Measurements from ENCODE around the gene FREM3.
"Not testable (repeated sequence)": the region's sequence is repeated elsewhere in the genome, so short reads cannot be mapped to it uniquely, and the experiment has no call there.

FREM3 gene

DNA sequence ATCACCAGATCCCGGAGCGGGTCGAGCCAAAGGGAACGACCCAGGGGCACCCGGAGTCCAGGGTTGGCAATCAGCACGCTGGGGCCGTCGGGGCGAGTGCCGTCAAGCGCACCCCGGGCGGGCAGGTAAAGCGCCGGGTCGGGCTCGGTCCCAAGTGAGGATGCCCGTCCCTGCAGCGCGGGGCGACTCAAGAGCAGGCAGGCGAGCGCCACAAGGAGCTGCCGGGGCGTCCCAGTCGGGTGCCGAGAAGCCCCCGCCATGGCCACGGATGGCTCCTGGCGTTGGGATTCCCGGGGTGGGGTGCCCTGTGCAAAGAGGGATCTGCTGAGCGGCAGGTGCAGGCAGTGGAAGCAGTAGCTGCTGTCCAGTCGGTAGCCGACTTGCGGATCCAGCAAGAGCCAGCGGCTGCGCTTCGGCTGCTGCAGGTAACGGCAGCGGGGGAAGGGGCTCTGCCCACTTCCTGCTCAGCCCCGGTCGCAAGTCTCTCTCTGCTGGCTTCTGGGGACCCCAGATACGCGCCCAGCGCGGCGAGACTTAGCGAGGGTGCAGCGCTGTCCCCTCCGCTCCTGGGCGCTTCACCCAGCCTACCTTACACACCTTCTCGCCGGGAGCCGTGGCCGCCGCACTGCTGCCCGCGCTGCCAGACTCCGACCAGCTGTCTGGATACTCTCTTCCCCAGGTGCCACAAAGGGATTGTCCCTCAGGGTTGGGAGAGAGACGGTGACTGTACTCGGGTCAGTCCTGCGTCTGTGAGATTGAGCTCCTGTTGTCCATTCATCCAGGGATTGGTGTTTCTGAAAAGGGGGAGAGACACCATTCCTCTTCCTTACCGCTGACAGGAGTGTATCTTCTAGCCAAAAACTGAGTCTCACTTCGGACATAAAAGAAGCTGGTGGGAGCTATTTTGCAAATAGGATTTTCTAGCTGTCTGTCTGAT, at the start of gene FREM3:
Gene FREM3, minus strand, starts transcription at position 260 of the 937 bp plus-strand sequence. Its CDS starts 0 bp downstream, at position 260.
- no peak for DNase-seq (ENCODE audit: low spot score)

GRCh38 chr4:143745874-143746273, 45.4 kb upstream of the FREM3 start:
- DNase-seq (ENCODE audit: low spot score): no peak

GRCh38 chr4:143743591-143743990, 43.1 kb upstream of the FREM3 start:
- no peak for DNase-seq (ENCODE audit: low spot score)

GRCh38 chr4:143742834-143743233, 42.4 kb upstream of the FREM3 start:
- DNase-seq (ENCODE audit: low spot score): no peak

- DNase-seq (ENCODE audit: low spot score): no peak
Measured at GRCh38 chr4:143736861-143737260, 36.4 kb upstream of the FREM3 start.

DNA sequence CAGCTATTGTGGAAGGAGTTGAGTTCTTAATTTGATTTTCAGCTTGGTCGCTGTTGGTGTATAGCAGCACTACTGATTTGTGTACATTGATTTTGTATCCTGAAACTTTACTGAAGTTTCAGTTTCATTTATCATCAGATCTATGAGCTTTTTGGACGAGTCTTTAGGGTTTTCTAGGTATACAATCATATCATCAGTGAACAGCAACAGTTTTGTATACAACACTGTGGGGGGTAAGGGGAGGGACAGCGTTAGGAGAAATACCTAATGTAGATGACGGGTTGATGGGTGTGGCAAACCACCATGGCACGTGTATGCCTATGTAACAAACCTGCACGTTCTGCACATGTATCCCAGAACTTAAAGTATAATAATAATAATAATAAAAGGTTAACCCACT, 35.6 kb upstream of the FREM3 start:
- DNase-seq (ENCODE audit: low spot score): not testable (repeated sequence)

DNA sequence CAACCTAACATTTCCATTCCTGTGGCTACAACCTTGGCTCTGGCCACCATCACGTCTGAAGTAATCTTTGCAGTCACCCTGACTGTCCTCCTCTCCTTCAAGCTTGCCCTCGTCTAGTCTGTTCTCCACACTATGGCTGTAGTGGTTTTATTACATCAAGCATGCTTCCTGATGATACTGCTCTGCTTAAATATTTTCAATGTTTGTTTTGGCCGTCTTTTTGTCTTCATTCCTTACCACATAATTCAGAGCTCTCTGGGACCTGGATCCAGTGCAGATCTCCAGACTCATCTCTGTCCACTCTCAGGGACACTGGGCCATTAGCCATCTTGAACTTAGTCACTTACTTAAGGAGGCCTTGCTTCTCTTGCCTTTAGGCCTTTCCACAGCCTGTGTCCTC, 27.7 kb upstream of the FREM3 start:
- no peak for DNase-seq (ENCODE audit: low spot score)

- no peak for DNase-seq (ENCODE audit: low spot score)
Measured at GRCh38 chr4:143726714-143727113, 26.2 kb upstream of the FREM3 start.

GRCh38 chr4:143721317-143721716, 20.8 kb upstream of the FREM3 start:
- no peak for DNase-seq (ENCODE audit: low spot score)

DNA sequence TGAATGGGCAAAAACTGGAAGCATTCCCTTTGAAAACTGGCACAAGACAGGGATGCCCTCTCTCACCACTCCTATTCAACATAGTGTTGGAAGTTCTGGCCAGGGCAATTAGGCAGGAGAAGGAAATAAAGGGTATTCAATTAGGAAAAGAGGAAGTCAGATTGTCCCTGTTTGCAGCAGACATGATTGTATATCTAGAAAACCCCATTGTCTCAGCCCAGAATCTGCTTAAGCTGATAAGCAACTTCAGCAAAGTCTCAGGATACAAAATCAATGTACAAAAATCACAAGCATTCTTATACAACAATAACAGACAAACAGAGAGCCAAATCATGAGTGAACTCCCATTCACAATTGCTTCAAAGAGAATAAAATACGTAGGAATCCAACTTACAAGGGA, 18.3 kb upstream of the FREM3 start:
- DNase-seq (ENCODE audit: low spot score): not testable (repeated sequence)

DNA sequence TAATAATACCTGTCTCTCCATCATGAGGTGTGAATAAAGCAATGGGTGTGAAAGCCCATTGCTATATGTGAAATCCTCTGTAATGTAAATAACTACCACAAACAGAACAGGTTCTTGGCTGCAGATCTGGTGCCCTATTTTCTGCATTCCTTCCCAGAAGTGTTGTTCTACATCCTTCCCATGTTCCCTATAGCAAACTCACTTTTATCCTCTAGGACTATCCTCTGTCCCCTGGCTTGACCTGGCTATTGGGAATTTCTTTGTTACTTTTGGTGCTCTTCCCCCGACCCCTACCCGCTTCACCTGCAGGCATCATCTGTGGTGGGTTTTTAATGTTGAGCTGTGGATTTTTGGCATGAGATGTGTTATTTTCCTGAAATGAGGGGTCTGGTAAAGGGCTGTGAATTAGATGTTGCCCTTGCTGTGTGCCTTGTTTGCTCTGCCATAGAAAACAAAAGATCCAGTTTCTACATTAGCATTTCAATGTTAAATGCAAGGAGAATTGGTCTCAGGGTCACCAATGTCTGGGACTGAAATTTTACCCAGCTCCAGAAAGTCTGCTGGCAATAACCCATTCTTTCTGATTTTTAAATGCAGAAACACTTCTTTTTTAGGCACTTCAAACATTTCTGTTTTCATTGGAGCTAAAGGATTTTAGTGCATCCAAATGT, 13.6 kb upstream of the FREM3 start:
- DNase-seq (ENCODE audit: low spot score): no peak

DNA sequence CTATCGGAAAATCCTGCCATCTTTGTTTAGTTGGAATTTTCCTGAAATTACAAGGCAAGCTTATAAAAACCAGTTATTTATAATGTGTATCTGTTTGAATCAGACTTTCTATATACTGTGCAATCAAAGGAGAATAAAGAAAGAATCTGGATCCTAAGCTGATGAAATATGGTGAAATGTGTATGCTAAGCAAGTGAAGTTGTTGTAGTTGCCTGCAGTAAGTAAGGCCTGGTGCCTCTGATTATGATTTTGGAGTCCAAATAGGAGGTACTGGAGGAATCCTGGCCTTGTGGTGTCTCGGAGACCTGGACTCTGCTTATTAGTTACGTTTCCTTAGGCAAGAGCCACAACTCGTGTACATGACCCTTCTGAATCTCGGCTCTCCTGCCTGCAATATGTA, 13.1 kb upstream of the FREM3 start:
- no peak for DNase-seq (ENCODE audit: low spot score)

- no peak for DNase-seq (ENCODE audit: low spot score)
Measured at GRCh38 chr4:143712155-143712550, 11.7 kb upstream of the FREM3 start.

- DNase-seq (ENCODE audit: low spot score): no peak
Measured at GRCh38 chr4:143711543-143712154, 11.2 kb upstream of the FREM3 start.

DNA sequence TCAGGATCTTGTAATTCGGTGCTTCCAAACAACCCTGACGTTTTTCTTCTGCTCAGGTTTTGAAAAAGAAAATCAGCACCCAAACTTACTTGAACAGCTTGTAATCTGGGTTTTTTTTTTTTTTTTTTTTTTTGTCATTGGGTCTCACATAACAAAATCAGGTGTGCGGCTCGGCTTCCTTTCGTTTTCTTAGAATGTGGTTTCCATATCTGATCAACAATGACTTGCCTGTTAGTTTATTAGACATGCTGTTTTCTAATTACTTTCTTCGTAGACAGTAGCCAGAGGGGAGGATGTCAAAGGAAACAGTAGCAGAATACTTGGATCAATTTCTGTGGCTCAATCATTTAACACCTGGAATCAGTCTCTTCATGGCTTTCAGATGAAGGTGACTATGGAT, 890 bp upstream of the FREM3 start:
- DNase-seq (ENCODE audit: low spot score): no peak

DNA sequence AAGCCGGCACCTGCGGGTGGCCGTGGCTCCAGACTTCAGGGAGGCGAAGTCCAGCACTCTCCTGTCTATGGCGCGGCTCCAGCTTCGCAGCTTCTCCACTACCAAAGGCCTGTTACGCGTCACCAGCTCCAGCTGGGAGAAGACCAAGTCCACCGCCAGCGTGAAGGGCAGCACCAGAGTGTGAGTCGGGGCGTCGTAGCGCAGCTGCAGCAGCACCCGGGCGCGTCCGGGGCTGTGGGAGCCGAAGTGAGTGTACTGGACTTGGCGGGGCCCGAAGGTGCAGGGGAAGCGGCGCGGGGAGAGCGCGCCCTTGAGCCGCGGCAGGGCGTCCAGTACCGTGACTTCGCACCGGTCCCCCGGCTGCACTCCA, 444 bp downstream of the FREM3 start:
- no peak for DNase-seq (ENCODE audit: low spot score)

DNA sequence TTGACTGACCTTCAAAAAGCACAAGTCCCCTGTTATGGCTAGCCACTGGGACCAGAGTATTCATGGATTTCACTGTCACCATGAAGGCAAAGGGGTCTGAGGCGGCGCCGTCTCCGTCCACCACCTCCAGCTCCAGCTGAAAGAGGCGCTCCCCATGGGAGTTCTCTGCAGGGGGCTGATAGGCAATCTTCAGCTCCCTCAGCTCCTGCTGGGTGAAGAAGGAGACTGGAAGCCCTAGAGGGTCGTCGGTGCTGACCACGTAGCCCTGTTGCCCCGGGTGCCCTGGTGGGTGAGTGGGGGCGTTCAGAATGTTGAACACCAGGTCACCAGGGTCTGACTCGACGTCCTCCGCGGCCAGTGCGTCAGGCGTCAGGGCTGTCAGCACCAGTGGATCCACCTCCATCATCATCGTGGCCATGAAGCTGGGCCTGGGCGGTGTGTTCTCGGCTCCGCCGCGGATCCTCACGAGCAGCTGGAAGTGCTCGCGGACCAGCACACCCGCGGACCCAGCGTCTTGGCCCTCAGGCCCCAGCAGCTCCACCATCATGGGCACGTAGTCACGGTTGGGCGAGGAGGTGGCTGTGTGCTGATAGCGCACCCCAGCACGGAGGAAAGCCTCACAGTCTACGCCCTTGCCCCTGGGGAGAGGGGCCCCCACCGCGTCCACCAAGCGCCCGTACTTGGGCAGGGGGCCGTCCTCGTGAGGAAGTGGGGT, 987 bp downstream of the FREM3 start:
- no peak for DNase-seq (ENCODE audit: low spot score)

DNA sequence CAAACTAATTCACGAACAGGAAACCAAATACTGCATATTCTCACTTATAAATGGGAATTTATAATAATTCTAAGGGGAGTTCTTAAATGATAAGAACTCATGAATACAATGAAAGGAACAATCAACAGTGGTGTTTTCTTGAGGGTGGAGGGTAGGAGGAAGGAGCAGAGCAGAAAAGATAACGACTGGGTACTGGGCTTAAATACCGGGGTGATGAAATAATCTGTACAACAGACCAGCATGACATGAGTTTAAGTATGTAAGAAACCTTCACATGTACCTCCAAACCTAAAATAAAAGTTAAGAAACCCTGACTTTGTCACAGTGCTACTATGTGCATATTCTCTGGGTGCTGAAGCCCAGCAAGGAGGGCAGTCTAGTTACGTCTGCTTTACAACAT, 6.6 kb downstream of the FREM3 start:
- no peak for DNase-seq (ENCODE audit: low spot score)

GRCh38 chr4:143692241-143692640, 8.2 kb downstream of the FREM3 start:
- no peak for DNase-seq (ENCODE audit: low spot score)

GRCh38 chr4:143679434-143679833, 21.0 kb downstream of the FREM3 start:
- DNase-seq (ENCODE audit: low spot score): no peak

- not testable (repeated sequence) for DNase-seq (ENCODE audit: low spot score)
Measured at GRCh38 chr4:143673629-143674028, 26.8 kb downstream of the FREM3 start.

DNA sequence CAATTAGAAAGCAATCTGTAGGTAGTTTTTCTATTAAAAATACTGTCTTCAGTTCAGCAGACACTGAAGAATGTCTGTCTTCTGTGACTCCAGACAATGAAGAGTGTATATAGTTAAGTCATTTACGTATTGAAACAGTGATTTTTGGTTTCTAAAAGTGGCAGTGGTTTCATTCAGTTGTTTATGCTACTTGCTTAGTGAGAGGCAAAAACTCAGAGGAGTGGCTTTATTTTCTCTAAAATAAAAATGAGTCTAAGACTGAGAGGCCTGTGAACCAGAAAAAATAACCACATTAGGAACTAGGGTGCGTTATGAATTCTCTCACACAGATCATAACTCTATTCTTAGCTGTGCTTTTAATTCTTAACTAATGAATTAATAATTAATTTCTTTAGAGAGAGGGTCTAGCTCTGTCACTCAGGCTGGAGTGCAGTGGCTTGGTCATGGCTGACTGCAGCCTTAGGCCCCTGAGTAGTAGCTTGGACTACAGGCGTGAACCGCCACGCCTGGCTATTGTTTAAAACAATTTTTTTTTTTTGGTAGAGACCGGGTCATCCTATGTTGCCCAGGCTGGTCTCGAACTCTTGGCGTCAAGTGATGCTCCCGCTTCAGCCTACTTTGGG, 31.4 kb downstream of the FREM3 start:
- no peak for DNase-seq (ENCODE audit: low spot score)
